ENCODE results near the gene ABCC10.

DNA sequence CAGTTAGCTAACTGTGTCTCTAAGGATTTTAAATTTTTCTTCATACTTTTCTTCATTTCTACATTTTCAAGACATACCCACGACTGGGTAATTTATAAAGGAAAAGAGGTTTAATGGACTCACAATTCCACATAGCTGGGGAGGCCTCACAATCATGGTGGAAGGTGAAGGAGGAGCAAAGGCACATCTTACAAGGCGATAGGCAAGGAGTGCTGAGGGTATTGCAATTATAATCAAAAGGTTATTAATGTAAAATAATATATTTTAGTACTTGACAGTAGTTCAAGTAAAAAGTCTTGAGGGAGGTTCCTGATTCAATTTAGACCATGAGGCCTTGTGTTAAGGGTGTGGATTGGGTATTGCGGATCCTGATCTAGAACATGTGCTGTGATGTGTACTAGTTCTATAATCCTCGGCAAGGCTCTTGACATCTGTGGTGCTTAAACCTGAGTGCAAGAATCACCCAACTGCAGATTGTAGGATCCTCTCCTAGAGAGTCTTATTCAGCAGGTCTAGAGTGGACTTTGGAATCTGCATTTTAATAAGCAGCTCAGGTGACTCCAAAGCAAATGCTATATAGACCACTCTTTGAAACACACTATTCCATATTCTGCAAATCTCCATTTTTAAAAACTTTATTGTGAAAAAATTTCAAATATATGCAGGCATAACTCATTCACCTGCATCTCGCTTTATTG is 7.2 kb upstream of the ABCC10 start:
- TF ChIP-seq, protein P1, sequence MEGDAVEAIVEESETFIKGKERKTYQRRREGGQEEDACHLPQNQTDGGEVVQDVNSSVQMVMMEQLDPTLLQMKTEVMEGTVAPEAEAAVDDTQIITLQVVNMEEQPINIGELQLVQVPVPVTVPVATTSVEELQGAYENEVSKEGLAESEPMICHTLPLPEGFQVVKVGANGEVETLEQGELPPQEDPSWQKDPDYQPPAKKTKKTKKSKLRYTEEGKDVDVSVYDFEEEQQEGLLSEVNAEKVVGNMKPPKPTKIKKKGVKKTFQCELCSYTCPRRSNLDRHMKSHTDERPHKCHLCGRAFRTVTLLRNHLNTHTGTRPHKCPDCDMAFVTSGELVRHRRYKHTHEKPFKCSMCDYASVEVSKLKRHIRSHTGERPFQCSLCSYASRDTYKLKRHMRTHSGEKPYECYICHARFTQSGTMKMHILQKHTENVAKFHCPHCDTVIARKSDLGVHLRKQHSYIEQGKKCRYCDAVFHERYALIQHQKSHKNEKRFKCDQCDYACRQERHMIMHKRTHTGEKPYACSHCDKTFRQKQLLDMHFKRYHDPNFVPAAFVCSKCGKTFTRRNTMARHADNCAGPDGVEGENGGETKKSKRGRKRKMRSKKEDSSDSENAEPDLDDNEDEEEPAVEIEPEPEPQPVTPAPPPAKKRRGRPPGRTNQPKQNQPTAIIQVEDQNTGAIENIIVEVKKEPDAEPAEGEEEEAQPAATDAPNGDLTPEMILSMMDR (IDR thresholded peaks at IDR 0.05; ENCODE audit: low read length), result no peak
- TF ChIP-seq EZH2 (optimal IDR thresholded peaks at IDR 0.05; ENCODE audit: low read depth, low read length), result no peak

All from MM.1S (cell line).